Measurements from ENCODE around the gene FAM83F.

The FAM83F gene

DNA sequence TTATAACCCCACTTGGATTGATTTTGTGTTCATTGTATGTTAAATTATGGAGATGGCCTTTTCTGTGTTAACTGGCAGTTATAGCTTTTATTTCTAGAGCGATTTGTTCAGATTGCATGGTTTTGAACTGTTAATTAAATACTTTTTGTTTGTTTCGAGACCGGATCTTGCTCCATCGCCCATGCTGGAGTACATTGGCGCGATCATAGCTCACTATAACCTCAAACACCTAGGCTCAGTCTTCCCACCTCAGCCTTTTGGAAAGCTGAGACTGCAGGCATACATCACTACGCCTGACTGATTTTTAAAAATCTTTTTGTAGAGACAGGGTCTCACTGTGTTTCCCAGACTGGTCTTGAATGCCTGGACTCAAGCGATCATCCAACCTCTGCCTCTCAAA, 77.0 kb downstream of the FAM83F start:
- no peaks in the 10 kb centered on the region for H3F3A ChIP-seq (ENCODE audit: insufficient read depth)
- H4K20me1 ChIP-seq (ENCODE audit: low read depth, low read length): peaks cover 26% of the 10 kb centered on the region
- TF ChIP-seq, protein P1, sequence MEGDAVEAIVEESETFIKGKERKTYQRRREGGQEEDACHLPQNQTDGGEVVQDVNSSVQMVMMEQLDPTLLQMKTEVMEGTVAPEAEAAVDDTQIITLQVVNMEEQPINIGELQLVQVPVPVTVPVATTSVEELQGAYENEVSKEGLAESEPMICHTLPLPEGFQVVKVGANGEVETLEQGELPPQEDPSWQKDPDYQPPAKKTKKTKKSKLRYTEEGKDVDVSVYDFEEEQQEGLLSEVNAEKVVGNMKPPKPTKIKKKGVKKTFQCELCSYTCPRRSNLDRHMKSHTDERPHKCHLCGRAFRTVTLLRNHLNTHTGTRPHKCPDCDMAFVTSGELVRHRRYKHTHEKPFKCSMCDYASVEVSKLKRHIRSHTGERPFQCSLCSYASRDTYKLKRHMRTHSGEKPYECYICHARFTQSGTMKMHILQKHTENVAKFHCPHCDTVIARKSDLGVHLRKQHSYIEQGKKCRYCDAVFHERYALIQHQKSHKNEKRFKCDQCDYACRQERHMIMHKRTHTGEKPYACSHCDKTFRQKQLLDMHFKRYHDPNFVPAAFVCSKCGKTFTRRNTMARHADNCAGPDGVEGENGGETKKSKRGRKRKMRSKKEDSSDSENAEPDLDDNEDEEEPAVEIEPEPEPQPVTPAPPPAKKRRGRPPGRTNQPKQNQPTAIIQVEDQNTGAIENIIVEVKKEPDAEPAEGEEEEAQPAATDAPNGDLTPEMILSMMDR (IDR thresholded peaks at IDR 0.05; ENCODE audit: insufficient read depth, low read length, poor library complexity, severe bottlenecking): no peak
- TF ChIP-seq EZH2phosphoT487 (conservative IDR thresholded peaks at IDR 0.05; ENCODE audit: low read length): no peak
- H3K79me2 ChIP-seq (ENCODE audit: insufficient read depth, low read length): peaks cover 5% of the 10 kb centered on the region; the same call in 1 of the 2 replicates
- no peaks in the 10 kb centered on the region for H3K9me2 ChIP-seq (replicated peaks; ENCODE audit: insufficient read depth, low read length)
- no peak overlapping the region for H3K4me2 ChIP-seq (ENCODE audit: low read depth, low read length, poor library complexity, severe bottlenecking)
- no peaks in the 10 kb centered on the region for H3K27me3 ChIP-seq (ENCODE audit: low read length)
- H3K4me3 ChIP-seq (ENCODE audit: insufficient read depth, low read length, poor library complexity, severe bottlenecking): no peak overlapping the region
- no peaks in the 10 kb centered on the region for H3K36me3 ChIP-seq (ENCODE audit: low read length)
- H3K27ac ChIP-seq (ENCODE audit: low read depth, low read length): no peak overlapping the region
- no peaks in the 10 kb centered on the region for H3K9me3 ChIP-seq (ENCODE audit: insufficient read depth, low read length)
- no peak overlapping the region for H2AFZ ChIP-seq (ENCODE audit: low read depth, low read length, severe bottlenecking)
- no peak overlapping the region for H3K9ac ChIP-seq (ENCODE audit: low read length)

- no peak overlapping the region for H3K4me3 ChIP-seq (ENCODE audit: insufficient read depth, low read length, poor library complexity, severe bottlenecking)
- no peak overlapping the region for H3K4me2 ChIP-seq (ENCODE audit: low read depth, low read length, poor library complexity, severe bottlenecking)
- peaks cover 5% of the 10 kb centered on the region; the same call in 1 of the 2 replicates for H3K79me2 ChIP-seq (ENCODE audit: insufficient read depth, low read length)
- H2AFZ ChIP-seq (ENCODE audit: low read depth, low read length, severe bottlenecking): no peak overlapping the region
- TF ChIP-seq, protein P1 (IDR thresholded peaks at IDR 0.05; ENCODE audit: insufficient read depth, low read length, poor library complexity, severe bottlenecking): no peak
- no peak for TF ChIP-seq EZH2phosphoT487 (conservative IDR thresholded peaks at IDR 0.05; ENCODE audit: low read length)
- H3K27ac ChIP-seq (ENCODE audit: low read depth, low read length): no peak overlapping the region
- no peaks in the 10 kb centered on the region for H3K9me3 ChIP-seq (ENCODE audit: insufficient read depth, low read length)
- no peaks in the 10 kb centered on the region for H3K36me3 ChIP-seq (ENCODE audit: low read length)
- no peaks in the 10 kb centered on the region for H3F3A ChIP-seq (ENCODE audit: insufficient read depth)
- no peaks in the 10 kb centered on the region for H3K27me3 ChIP-seq (ENCODE audit: low read length)
- no peaks in the 10 kb centered on the region for H3K9me2 ChIP-seq (replicated peaks; ENCODE audit: insufficient read depth, low read length)
- H3K9ac ChIP-seq (ENCODE audit: low read length): no peak overlapping the region
- peaks cover 17% of the 10 kb centered on the region for H4K20me1 ChIP-seq (ENCODE audit: low read depth, low read length)
These were observed 82.2 kb downstream of the FAM83F start for GRCh38 chr22:40076702-40077645.

DNA sequence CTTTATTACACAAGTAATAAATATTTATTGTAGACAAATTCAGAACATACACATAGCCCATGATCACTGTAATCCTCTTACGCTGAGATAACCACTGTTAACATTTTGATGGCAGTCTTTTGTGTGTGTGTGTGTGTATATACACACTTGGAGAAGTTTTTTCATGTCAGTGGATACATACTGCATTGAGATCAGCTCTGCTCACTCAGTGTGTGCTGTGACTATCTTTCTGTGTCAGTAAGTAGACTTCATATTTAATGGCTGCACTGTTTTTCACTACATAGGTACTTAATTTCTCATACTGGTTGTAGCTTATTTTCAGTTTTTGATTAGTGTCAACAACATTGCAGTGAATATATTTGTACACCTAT, 82.9 kb downstream of the FAM83F start:
- Histone ChIP-seq H3K79me2 (ENCODE audit: insufficient read depth, low read length) (peaks cover 5% of the 10 kb centered on the region; the same call in 1 of the 2 replicates), H3F3A (ENCODE audit: insufficient read depth) (no peaks in the 10 kb centered on the region), H3K9ac (ENCODE audit: low read length) (no peak overlapping the region), H3K4me3 (ENCODE audit: insufficient read depth, low read length, poor library complexity, severe bottlenecking) (no peak overlapping the region), H3K9me2 (replicated peaks; ENCODE audit: insufficient read depth, low read length) (no peaks in the 10 kb centered on the region), H3K27me3 (ENCODE audit: low read length) (no peaks in the 10 kb centered on the region), H3K36me3 (ENCODE audit: low read length) (no peaks in the 10 kb centered on the region), H3K27ac (ENCODE audit: low read depth, low read length) (no peak overlapping the region), H2AFZ (ENCODE audit: low read depth, low read length, severe bottlenecking) (no peak overlapping the region), H3K9me3 (ENCODE audit: insufficient read depth, low read length) (no peaks in the 10 kb centered on the region), H3K4me2 (ENCODE audit: low read depth, low read length, poor library complexity, severe bottlenecking) (no peak overlapping the region), H4K20me1 (ENCODE audit: low read depth, low read length) (peaks cover 21% of the 10 kb centered on the region)
- TF ChIP-seq, protein P1 (IDR thresholded peaks at IDR 0.05; ENCODE audit: insufficient read depth, low read length, poor library complexity, severe bottlenecking): no peak
- TF ChIP-seq EZH2phosphoT487 (conservative IDR thresholded peaks at IDR 0.05; ENCODE audit: low read length): no peak
